OCI-LY7 (cell line): ENCODE results near the gene MBTD1.

ENCODE experiments used
- EZH2phosphoT487 ChIP-seq: fragments of 200-600 bp; sonication (generic); IDR thresholded peaks from 2 replicates; pipeline ENCODE4 v1.6.1; 2018; ENCODE audit warnings: low read depth, borderline replicate concordance, mild to moderate bottlenecking, mixed run types, antibody characterized with exemption, low read length, moderate library complexity, mixed read lengths
- TF ChIP-seq, protein P1 (sequence below): fragments of 200-600 bp; sonication (generic); conservative IDR thresholded peaks from 2 replicates; pipeline ENCODE4 v1.5.1; 2014; ENCODE audit warnings: mild to moderate bottlenecking, antibody characterized with exemption, low read length, moderate library complexity, mixed read lengths

DNA sequence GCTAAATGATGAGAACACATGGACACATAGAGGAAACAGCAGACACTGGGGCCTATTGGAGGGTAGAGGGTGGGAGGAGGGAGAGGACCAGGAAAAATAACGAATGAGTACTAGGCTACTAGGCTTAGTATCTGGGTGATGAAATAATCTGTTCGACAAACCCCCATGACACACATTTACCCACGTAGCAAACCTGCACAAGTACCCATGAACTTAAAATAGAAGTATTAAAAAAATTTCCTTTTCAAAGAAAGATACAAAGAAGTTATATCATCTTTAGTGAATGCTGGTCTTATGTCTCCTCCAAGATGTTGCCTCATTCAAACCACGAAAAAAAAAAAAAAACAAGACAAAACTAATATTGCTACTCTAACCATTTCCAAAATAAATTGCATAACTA lies 31.7 kb downstream of the MBTD1 start:
- TF ChIP-seq, protein P1, sequence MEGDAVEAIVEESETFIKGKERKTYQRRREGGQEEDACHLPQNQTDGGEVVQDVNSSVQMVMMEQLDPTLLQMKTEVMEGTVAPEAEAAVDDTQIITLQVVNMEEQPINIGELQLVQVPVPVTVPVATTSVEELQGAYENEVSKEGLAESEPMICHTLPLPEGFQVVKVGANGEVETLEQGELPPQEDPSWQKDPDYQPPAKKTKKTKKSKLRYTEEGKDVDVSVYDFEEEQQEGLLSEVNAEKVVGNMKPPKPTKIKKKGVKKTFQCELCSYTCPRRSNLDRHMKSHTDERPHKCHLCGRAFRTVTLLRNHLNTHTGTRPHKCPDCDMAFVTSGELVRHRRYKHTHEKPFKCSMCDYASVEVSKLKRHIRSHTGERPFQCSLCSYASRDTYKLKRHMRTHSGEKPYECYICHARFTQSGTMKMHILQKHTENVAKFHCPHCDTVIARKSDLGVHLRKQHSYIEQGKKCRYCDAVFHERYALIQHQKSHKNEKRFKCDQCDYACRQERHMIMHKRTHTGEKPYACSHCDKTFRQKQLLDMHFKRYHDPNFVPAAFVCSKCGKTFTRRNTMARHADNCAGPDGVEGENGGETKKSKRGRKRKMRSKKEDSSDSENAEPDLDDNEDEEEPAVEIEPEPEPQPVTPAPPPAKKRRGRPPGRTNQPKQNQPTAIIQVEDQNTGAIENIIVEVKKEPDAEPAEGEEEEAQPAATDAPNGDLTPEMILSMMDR, result no peak
- TF ChIP-seq EZH2phosphoT487, result no peak
